Caco-2 (cell line): ENCODE data around the gene SVEP1. TPM values are rescaled to one million over a fixed set of nuclear protein-coding genes. Genes with fewer than 3 reads are reported as not detected.

Source experiments
- BruUV-seq: library from RNA; stranded (reverse); fragments of 400-500 nt; replicated peaks from 2 replicates; lab custom pipeline; 2021; lab: Mats Ljungman, UMichigan
- CTCF ChIA-PET: fragments of 300-600 bp; sonication (Branson Sonifier 250); formaldehyde crosslinking; loops from one replicate; lab custom pipeline; 2022; ENCODE audit warnings: antibody characterized with exemption; lab: Charles Lee
- POLR2A ChIA-PET: fragments of 300-600 bp; sonication (Branson Sonifier 250); formaldehyde crosslinking; loops from one replicate; lab custom pipeline; 2022; ENCODE audit warnings: antibody characterized with exemption; lab: Charles Lee
- DNase-seq, 2 experiments: peaks; one replicate each; pipeline versions ENCODE4 v3.0.0 to v3.0.0-alpha.2; 2020 to 2022
- H3K27me3 ChIP-seq: replicated peaks from 2 replicates; pipeline ENCODE4 v1.6.0; 2011; ENCODE audit warnings: low read length; ENCODE audit not compliant: control insufficient read depth, insufficient read depth
- H3K36me3 ChIP-seq: 2 replicates; pipeline ENCODE4 v1.5.1; 2011; ENCODE audit warnings: low read length; ENCODE audit not compliant: control insufficient read depth, insufficient read depth
- H3K4me1 ChIP-seq: fragments of 250-450 bp; sonication (Bioruptor Pico); 2 replicates; pipeline ENCODE4 v1.5.1; 2020; ENCODE audit warnings: mild to moderate bottlenecking
- H3K4me3 ChIP-seq: 2 replicates; pipeline ENCODE4 v1.5.1; 2011; ENCODE audit warnings: low read depth, mild to moderate bottlenecking, control low read depth, low read length
- H3K9me3 ChIP-seq: fragments of 250-450 bp; sonication (Bioruptor Pico); 2 replicates; pipeline ENCODE4 v1.5.1; 2020; ENCODE audit warnings: mild to moderate bottlenecking, moderate library complexity
- H3K27ac Mint-ChIP-seq: one replicate; pipeline ENCODE4 v1.8.0; 2022; ENCODE audit warnings: mixed read lengths; ENCODE audit not compliant: unreplicated experiment
- H3K27me3 Mint-ChIP-seq: one replicate; pipeline ENCODE4 v1.8.0; 2022; ENCODE audit warnings: mixed read lengths; ENCODE audit not compliant: insufficient read depth, unreplicated experiment
- H3K36me3 Mint-ChIP-seq: one replicate; pipeline ENCODE4 v1.8.0; 2022; ENCODE audit warnings: mild to moderate bottlenecking, mixed read lengths; ENCODE audit not compliant: insufficient read depth, unreplicated experiment
- H3K4me1 Mint-ChIP-seq: one replicate; pipeline ENCODE4 v1.8.0; 2022; ENCODE audit warnings: low read depth, mixed read lengths; ENCODE audit not compliant: unreplicated experiment
- H3K4me3 Mint-ChIP-seq: one replicate; pipeline ENCODE4 v1.8.0; 2022; ENCODE audit warnings: mild to moderate bottlenecking, moderate library complexity, mixed read lengths; ENCODE audit not compliant: unreplicated experiment
- H3K9me3 Mint-ChIP-seq: one replicate; pipeline ENCODE4 v1.8.0; 2022; ENCODE audit warnings: mixed read lengths; ENCODE audit not compliant: unreplicated experiment
- CTCF ChIP-seq, 2 experiments: fragments of 200-600 bp in 1 of 2; IDR thresholded peaks; 1 replicate in 1 of 2; 2 replicates in 1 of 2; pipeline versions ENCODE4 v1.5.1 to v1.8.0; 2011 to 2022; ENCODE audit warnings: antibody characterized with exemption in 1 of 2, control low read depth in 1 of 2, inconsistent platforms in 1 of 2, low read depth in 1 of 2, low read length in 1 of 2, mild to moderate bottlenecking in 1 of 2, moderate library complexity in 1 of 2; ENCODE audit not compliant: insufficient read depth in 1 of 2, severe bottlenecking in 1 of 2, unreplicated experiment in 1 of 2
- intact Hi-C: fragments of 100-400 bp; cut with micrococcal nuclease; formaldehyde crosslinking; loops from one replicate; pipeline ENCODE4 v1.10.0; 2022; ENCODE audit not compliant: unreplicated experiment
- total RNA-seq: library from RNA; stranded (reverse); gene quantifications from 2 replicates; pipeline ENCODE4 v1.2.3, GENCODE V29; 2022

Gene SVEP1
- total RNA-seq, 1 experiment from 2014 or later: 2.9 TPM

DNA sequence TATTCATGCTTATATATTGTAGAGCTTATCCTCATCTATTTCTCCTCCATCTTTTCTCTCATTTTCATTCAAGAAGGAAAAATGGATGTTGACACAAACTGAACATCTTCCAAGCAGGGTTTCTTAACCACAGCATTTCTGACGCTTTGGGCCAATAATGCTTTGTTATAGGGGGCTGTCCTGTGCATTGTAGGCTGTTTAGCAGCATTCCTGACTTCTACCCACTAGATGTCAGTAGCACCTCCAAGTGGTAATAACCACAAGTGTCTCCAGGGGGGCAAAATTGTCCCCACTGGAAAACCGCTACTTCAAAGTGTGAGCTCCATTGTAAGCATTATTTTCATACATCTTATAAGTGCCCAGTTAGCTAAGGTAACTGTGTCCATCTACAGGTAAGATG is 239.2 kb downstream of the SVEP1 start:
- intact Hi-C loops: loop anchor here (1.0 to 5.0 kb wide), 4 partner anchors 42 to 283 kb away; partner anchors contain the start of gene TXN
- no TSS peak for BruUV-seq
- Mint-ChIP-seq H3K9me3 (no peaks in the 10 kb centered on the region), H3K4me1 (no peaks in the 10 kb centered on the region), H3K36me3 (no peaks in the 10 kb centered on the region), H3K27me3 (no peaks in the 10 kb centered on the region), H3K27ac (no peak overlapping the region), H3K4me3 (no peak overlapping the region)
- H3K27me3 ChIP-seq: no peaks in the 10 kb centered on the region
- H3K9me3 ChIP-seq: no peaks in the 10 kb centered on the region
- no peaks in the 10 kb centered on the region for H3K36me3 ChIP-seq
- POLR2A ChIA-PET: interaction anchor here (0.5 kb wide), 1 partner anchor 84 kb away, joined by 7 read pairs; the partner anchor contains the start of gene TXN
- no peaks in the 10 kb centered on the region; the same call in 1 of the 2 replicates for H3K4me1 ChIP-seq
- CTCF ChIA-PET: interaction anchor here (1.8 kb wide), 1 partner anchor 157 kb away, joined by 11 read pairs; no protein-coding TSS in a partner anchor
- TF ChIP-seq CTCF (IDR thresholded peaks at IDR 0.05; ENCODE audit: insufficient read depth in 1 of 2, low read depth in 1 of 2, low read length in 1 of 2, severe bottlenecking in 1 of 2, unreplicated experiment in 1 of 2): peak; percentile 49 to 56
- peak in 1 of 2 experiments; percentile 32 for DNase-seq
- no peak overlapping the region for H3K4me3 ChIP-seq

GRCh38 chr9:110338143-110338542 is 241.4 kb downstream of the SVEP1 start:
- TF ChIP-seq CTCF (IDR thresholded peaks at IDR 0.05; ENCODE audit: insufficient read depth in 1 of 2, low read depth in 1 of 2, low read length in 1 of 2, severe bottlenecking in 1 of 2, unreplicated experiment in 1 of 2): no peak
- Mint-ChIP-seq H3K36me3 (no peaks in the 10 kb centered on the region), H3K9me3 (no peaks in the 10 kb centered on the region), H3K27ac (no peak overlapping the region), H3K4me3 (no peak overlapping the region), H3K27me3 (no peaks in the 10 kb centered on the region), H3K4me1 (no peaks in the 10 kb centered on the region)
- Histone ChIP-seq H3K9me3 (no peaks in the 10 kb centered on the region), H3K4me1 (no peaks in the 10 kb centered on the region; the same call in 1 of the 2 replicates), H3K27me3 (no peaks in the 10 kb centered on the region), H3K4me3 (no peak overlapping the region), H3K36me3 (no peaks in the 10 kb centered on the region)
- ChIA-PET POLR2A (no interaction called here), CTCF (no interaction called here)
- no TSS peak for BruUV-seq
- intact Hi-C loops: no loop called here
- no peak for DNase-seq

- no peak for TF ChIP-seq CTCF (IDR thresholded peaks at IDR 0.05; ENCODE audit: insufficient read depth in 1 of 2, low read depth in 1 of 2, low read length in 1 of 2, severe bottlenecking in 1 of 2, unreplicated experiment in 1 of 2)
- Mint-ChIP-seq H3K27ac (peak within 1 kb of the TSS; percentile 10), H3K36me3 (no peaks in the 10 kb centered on the region), H3K4me3 (no peak within 1 kb of the TSS), H3K27me3 (no peaks in the 10 kb centered on the region), H3K4me1 (no peaks in the 10 kb centered on the region), H3K9me3 (no peaks in the 10 kb centered on the region)
- Histone ChIP-seq H3K27me3 (no peaks in the 10 kb centered on the region), H3K36me3 (no peaks in the 10 kb centered on the region), H3K9me3 (no peaks in the 10 kb centered on the region), H3K4me3 (no peak within 1 kb of the TSS), H3K4me1 (no peaks in the 10 kb centered on the region; the same call in 1 of the 2 replicates)
- DNase-seq: no peak
- no TSS peak for BruUV-seq
- ChIA-PET POLR2A (no interaction called here), CTCF (no interaction called here)
- intact Hi-C loops: no loop called here
These were observed 241.8 kb downstream of the SVEP1 start, which contains the start of gene TXNDC8 for GRCh38 chr9:110337727-110338126. Gene TXNDC8, minus strand, starts transcription at chr9:110337863.
